Measurements from ENCODE around the gene RWDD2A. TPM values are rescaled to one million over a fixed set of nuclear protein-coding genes. Genes with fewer than 3 reads are reported as not detected.

RWDD2A gene
- total and polyA plus RNA-seq, 2 of the 8 experiments (the other 6 are each of a cell fraction or from before 2014, with no cell fraction given): 2.1 to 3.6 TPM

GRCh38 chr6:83221276-83221675 is 28.1 kb downstream of the RWDD2A start (continued):
- TF ChIP-seq USF2 (IDR thresholded peaks at IDR 0.05; ENCODE audit: low read length) (no peak), FOSL1 (IDR thresholded peaks at IDR 0.05; ENCODE audit: insufficient read depth, low read depth, low read length) (no peak), TAF7 (optimal IDR thresholded peaks at IDR 0.05; ENCODE audit: borderline replicate concordance, low read depth, low read length) (no peak), SIX5 (IDR thresholded peaks at IDR 0.05; ENCODE audit: low read depth, low read length) (no peak), EP300 (IDR thresholded peaks at IDR 0.05; ENCODE audit: borderline replicate concordance in 1 of 2, low read depth in 2 of 2, low read length in 2 of 2) (no peak), SP2 (IDR thresholded peaks at IDR 0.05; ENCODE audit: low read length) (no peak), KDM1A (IDR thresholded peaks at IDR 0.05; ENCODE audit: borderline replicate concordance, low read length) (no peak), BACH1 (IDR thresholded peaks at IDR 0.05; ENCODE audit: low read length) (no peak), TBP (IDR thresholded peaks at IDR 0.05; ENCODE audit: low read depth, low read length) (no peak)

Measured in H1 (cell line).